ENCODE measurements around the gene GATAD1. TPM values are rescaled to one million over a fixed set of nuclear protein-coding genes. Genes with fewer than 3 reads are reported as not detected.
"Not testable (repeated sequence)": the region's sequence is repeated elsewhere in the genome, so short reads cannot be mapped to it uniquely, and the experiment has no call there.

GATAD1 gene
- total and polyA plus RNA-seq, 2 of the 8 experiments (the other 6 are each of a cell fraction or from before 2014, with no cell fraction given): 17.1 to 34.7 TPM

- not testable (repeated sequence) for DNase-seq (ENCODE audit: low read depth in 1 of 2, low spot score in 2 of 2); H3K23ac ChIP-seq (ENCODE audit: insufficient read length); H2BK15ac ChIP-seq (ENCODE audit: low read length); H2AFZ ChIP-seq (ENCODE audit: low read length); H3K4me2 ChIP-seq (ENCODE audit: insufficient read depth in 1 of 2, low read depth in 2 of 2, low read length in 2 of 2); H3K27ac ChIP-seq (ENCODE audit: low read depth, low read length); H2BK20ac ChIP-seq (ENCODE audit: low read length); H3K18ac ChIP-seq (ENCODE audit: extremely low read depth, low read length); H3K9me3 ChIP-seq (ENCODE audit: insufficient read depth in 2 of 2, low read depth in 1 of 2, low read length in 1 of 2); H2AK5ac ChIP-seq (ENCODE audit: low read depth, low read length); H4K91ac ChIP-seq (replicated peaks; ENCODE audit: insufficient read length, low read length); H3K79me2 ChIP-seq (ENCODE audit: control insufficient read depth in 1 of 2, insufficient read depth in 2 of 2, low read length in 2 of 2); H3K56ac ChIP-seq (replicated peaks; ENCODE audit: insufficient read length, low read depth, low read length); H3K27me3 ChIP-seq (replicated peaks in 1 of 4; ENCODE audit: control insufficient read depth in 3 of 4, extremely low read depth in 1 of 4, insufficient read depth in 3 of 4, low read length in 3 of 4); H4K5ac ChIP-seq (ENCODE audit: insufficient read length, low read depth, low read length); H3K4me1 ChIP-seq (replicated peaks in 1 of 4; ENCODE audit: control insufficient read depth in 3 of 4, insufficient read depth in 4 of 4, low read length in 3 of 4); H4K8ac ChIP-seq (ENCODE audit: extremely low read depth, insufficient read depth, low read length); H3K23me2 ChIP-seq (ENCODE audit: low read depth, low read length); FAIRE-seq; H2BK5ac ChIP-seq (ENCODE audit: low read depth, low read length); H4K20me1 ChIP-seq (replicated peaks in 1 of 2; ENCODE audit: control insufficient read depth in 1 of 2, insufficient read depth in 2 of 2, low read length in 2 of 2); H2BK12ac ChIP-seq (ENCODE audit: low read depth, low read length); H3K9ac ChIP-seq (replicated peaks in 1 of 4; ENCODE audit: extremely low read depth in 1 of 4, low read depth in 3 of 4, low read length in 3 of 4); H3K14ac ChIP-seq (ENCODE audit: insufficient read length); H2BK120ac ChIP-seq (replicated peaks; ENCODE audit: low read depth, low read length); H3K4ac ChIP-seq (replicated peaks; ENCODE audit: insufficient read length, low read depth, low read length); H3K79me1 ChIP-seq (ENCODE audit: low read depth, low read length); H3K4me3 ChIP-seq (ENCODE audit: extremely low read depth in 1 of 4, insufficient read depth in 2 of 4, low read depth in 3 of 4, low read length in 4 of 4); H3K36me3 ChIP-seq (ENCODE audit: control insufficient read depth in 2 of 4, insufficient read depth in 4 of 4, low read length in 3 of 4)
- 100% methylated on average over 4 of the region's 4 CpGs; no CpG with 5 or more reads in 1 of the 2 experiments for WGBS, 2 experiments (ENCODE audit: extremely low coverage in 1 of 2, insufficient coverage in 1 of 2, insufficient read length in 1 of 2, insufficient replicate concordance in 2 of 2, low coverage in 1 of 2, low lambda C conversion rate in 2 of 2, missing lambda C conversion rate in 1 of 2)
- ChIA-PET CTCF (ENCODE audit: partially characterized antibody) (interaction anchor here (1.1 kb wide), 1 partner anchor 45 kb away, joined by 3 read pairs; no protein-coding TSS in a partner anchor), POLR2A (ENCODE audit: partially characterized antibody) (interaction anchor here (0.6 to 1.4 kb wide), 3 partner anchors 11 to 29 kb away, joined by 3 to 4 read pairs (median 3); no protein-coding TSS in a partner anchor)
These were observed 31.9 kb downstream of the GATAD1 start for GRCh38 chr7:92479146-92479545.

GRCh38 chr7:92483624-92484023, 36.3 kb downstream of the GATAD1 start:
- H3K27ac ChIP-seq (ENCODE audit: low read depth, low read length); DNase-seq (ENCODE audit: low read depth in 1 of 2, low spot score in 2 of 2); H2BK120ac ChIP-seq (replicated peaks; ENCODE audit: low read depth, low read length); H3K23me2 ChIP-seq (ENCODE audit: low read depth, low read length); H2BK15ac ChIP-seq (ENCODE audit: low read length); H3K27me3 ChIP-seq (replicated peaks in 1 of 4; ENCODE audit: control insufficient read depth in 3 of 4, extremely low read depth in 1 of 4, insufficient read depth in 3 of 4, low read length in 3 of 4); H3K9ac ChIP-seq (replicated peaks in 1 of 4; ENCODE audit: extremely low read depth in 1 of 4, low read depth in 3 of 4, low read length in 3 of 4); H3K18ac ChIP-seq (ENCODE audit: extremely low read depth, low read length); H3K4me2 ChIP-seq (ENCODE audit: insufficient read depth in 1 of 2, low read depth in 2 of 2, low read length in 2 of 2); H2BK20ac ChIP-seq (ENCODE audit: low read length); H2AFZ ChIP-seq (ENCODE audit: low read length); H3K56ac ChIP-seq (replicated peaks; ENCODE audit: insufficient read length, low read depth, low read length); H4K8ac ChIP-seq (ENCODE audit: extremely low read depth, insufficient read depth, low read length); H3K4me3 ChIP-seq (ENCODE audit: extremely low read depth in 1 of 4, insufficient read depth in 2 of 4, low read depth in 3 of 4, low read length in 4 of 4); POLR2A ChIA-PET (ENCODE audit: partially characterized antibody); H3K9me3 ChIP-seq (ENCODE audit: insufficient read depth in 2 of 2, low read depth in 1 of 2, low read length in 1 of 2); H2BK5ac ChIP-seq (ENCODE audit: low read depth, low read length); H2BK12ac ChIP-seq (ENCODE audit: low read depth, low read length); H4K5ac ChIP-seq (ENCODE audit: insufficient read length, low read depth, low read length); H4K20me1 ChIP-seq (replicated peaks in 1 of 2; ENCODE audit: control insufficient read depth in 1 of 2, insufficient read depth in 2 of 2, low read length in 2 of 2); H4K91ac ChIP-seq (replicated peaks; ENCODE audit: insufficient read length, low read length); H3K79me1 ChIP-seq (ENCODE audit: low read depth, low read length); FAIRE-seq; H3K4ac ChIP-seq (replicated peaks; ENCODE audit: insufficient read length, low read depth, low read length); H3K23ac ChIP-seq (ENCODE audit: insufficient read length); CTCF ChIA-PET (ENCODE audit: partially characterized antibody); H3K14ac ChIP-seq (ENCODE audit: insufficient read length); H2AK5ac ChIP-seq (ENCODE audit: low read depth, low read length); H3K4me1 ChIP-seq (replicated peaks in 1 of 4; ENCODE audit: control insufficient read depth in 3 of 4, insufficient read depth in 4 of 4, low read length in 3 of 4); H3K79me2 ChIP-seq (ENCODE audit: control insufficient read depth in 1 of 2, insufficient read depth in 2 of 2, low read length in 2 of 2): not testable (repeated sequence)
- H3K36me3 ChIP-seq (ENCODE audit: control insufficient read depth in 2 of 4, insufficient read depth in 4 of 4, low read length in 3 of 4): peaks cover 0 to 25% (median 6%) of the 10 kb centered on the region in 4 experiments; a peak in 4 of 8 replicates
- WGBS, 2 experiments (ENCODE audit: extremely low coverage in 1 of 2, insufficient coverage in 1 of 2, insufficient read length in 1 of 2, insufficient replicate concordance in 2 of 2, low coverage in 1 of 2, low lambda C conversion rate in 2 of 2, missing lambda C conversion rate in 1 of 2): 84% methylated on average over 6 of the region's 6 CpGs; no CpG with 5 or more reads in 1 of the 2 experiments
